GM19468 (cell line): ENCODE results near the gene S100G.
"Not testable (repeated sequence)": the region's sequence is repeated elsewhere in the genome, so short reads cannot be mapped to it uniquely, and the experiment has no call there.

Experiments
- ATAC-seq: cut with Tn5 transposase; IDR thresholded peaks from one replicate; pipeline ENCODE4 v1.9.1; 2021; ENCODE audit warnings: mild to moderate bottlenecking, moderate library complexity, moderate number of reproducible peaks; ENCODE audit not compliant: unreplicated experiment; ENCODE audit errors: extremely low read depth

Gene S100G

GRCh38 chrX:16649858-16650257, at the start of gene S100G:
TSS of gene S100G (plus strand) at chrX:16650158. CDS start at chrX:16651007, 849 bp downstream.
- ATAC-seq = no peak

- no peak for ATAC-seq
These were observed 48.1 kb upstream of the S100G start for GRCh38 chrX:16601885-16602284.

GRCh38 chrX:16603235-16603634, 46.7 kb upstream of the S100G start:
- ATAC-seq = not testable (repeated sequence)

GRCh38 chrX:16603822-16604221, 46.1 kb upstream of the S100G start:
- no peak for ATAC-seq

GRCh38 chrX:16604337-16604736, 45.6 kb upstream of the S100G start:
- ATAC-seq = no peak

- no peak for ATAC-seq
These were observed 43.7 kb upstream of the S100G start for GRCh38 chrX:16606142-16606720.

GRCh38 chrX:16610121-16610621, 39.8 kb upstream of the S100G start:
- no peak for ATAC-seq

GRCh38 chrX:16610654-16611053, 39.3 kb upstream of the S100G start:
- ATAC-seq = not testable (repeated sequence)

GRCh38 chrX:16612257-16612897, 37.6 kb upstream of the S100G start:
- ATAC-seq = no peak

GRCh38 chrX:16617382-16617781, 32.6 kb upstream of the S100G start:
- ATAC-seq = no peak

GRCh38 chrX:16618422-16618821, 31.5 kb upstream of the S100G start:
- no peak for ATAC-seq

GRCh38 chrX:16619024-16619423, 30.9 kb upstream of the S100G start:
- no peak for ATAC-seq

GRCh38 chrX:16628511-16628910, 21.4 kb upstream of the S100G start:
- not testable (repeated sequence) for ATAC-seq

GRCh38 chrX:16628946-16629595, 20.9 kb upstream of the S100G start:
- ATAC-seq = no peak

GRCh38 chrX:16629909-16630308, 20.0 kb upstream of the S100G start:
- ATAC-seq = no peak

- ATAC-seq = no peak
These were observed 16.2 kb upstream of the S100G start for GRCh38 chrX:16633754-16634153.

GRCh38 chrX:16635040-16635439, 14.9 kb upstream of the S100G start:
- no peak for ATAC-seq

- no peak for ATAC-seq
These were observed 14.4 kb upstream of the S100G start for GRCh38 chrX:16635596-16635995.

GRCh38 chrX:16638533-16638932, 11.4 kb upstream of the S100G start:
- ATAC-seq = no peak

- no peak for ATAC-seq
These were observed 10.0 kb upstream of the S100G start for GRCh38 chrX:16639966-16640365.

GRCh38 chrX:16640823-16641222, 9.1 kb upstream of the S100G start:
- no peak for ATAC-seq
